Parathyroid adenoma (tissue), 2 donors: ENCODE data around the gene LRRC7.
"Not testable (repeated sequence)": the region's sequence is repeated elsewhere in the genome, so short reads cannot be mapped to it uniquely, and the experiment has no call there.

Source experiments
- H2AFZ ChIP-seq: fragments of 300-600 bp; sonication (generic); one replicate; pipeline ENCODE4 v1.7.0; 2017; ENCODE audit warnings: antibody characterized with exemption, mild to moderate bottlenecking
- H3K27ac ChIP-seq: fragments of 300-600 bp; sonication (generic); one replicate; pipeline ENCODE4 v1.7.0; 2017
- H3K27me3 ChIP-seq: fragments of 300-600 bp; sonication (generic); one replicate; pipeline ENCODE4 v1.7.0; 2017; ENCODE audit warnings: low read length; ENCODE audit not compliant: control insufficient read depth, insufficient read depth
- H3K36me3 ChIP-seq: fragments of 300-600 bp; sonication (generic); one replicate; pipeline ENCODE4 v1.7.0; 2017; ENCODE audit warnings: low read length; ENCODE audit not compliant: control insufficient read depth, insufficient read depth
- H3K4me1 ChIP-seq: fragments of 300-600 bp; sonication (generic); one replicate; pipeline ENCODE4 v1.7.0; 2017; ENCODE audit warnings: control low read depth
- H3K4me2 ChIP-seq: fragments of 300-600 bp; sonication (generic); one replicate; pipeline ENCODE4 v1.7.0; 2017; ENCODE audit warnings: low read length
- H3K4me3 ChIP-seq: fragments of 300-600 bp; sonication (generic); one replicate; pipeline ENCODE4 v1.7.0; 2017; ENCODE audit warnings: low read depth, low read length
- H3K79me2 ChIP-seq: fragments of 300-600 bp; sonication (generic); one replicate; pipeline ENCODE4 v1.7.0; 2017; ENCODE audit warnings: control low read depth
- H3K9ac ChIP-seq: fragments of 300-600 bp; sonication (generic); one replicate; pipeline ENCODE4 v1.7.0; 2017; ENCODE audit warnings: mild to moderate bottlenecking
- H3K9me3 ChIP-seq: fragments of 300-600 bp; sonication (generic); one replicate; pipeline ENCODE4 v1.7.0; 2017; ENCODE audit warnings: low read length; ENCODE audit not compliant: control insufficient read depth
- CTCF ChIP-seq: fragments of 300-600 bp; sonication (generic); IDR thresholded peaks from one replicate; pipeline ENCODE4 v1.7.0; 2017; ENCODE audit warnings: antibody characterized with exemption, mild to moderate bottlenecking
- donor health status: primary hyperparathyroidism.

LRRC7 gene

DNA sequence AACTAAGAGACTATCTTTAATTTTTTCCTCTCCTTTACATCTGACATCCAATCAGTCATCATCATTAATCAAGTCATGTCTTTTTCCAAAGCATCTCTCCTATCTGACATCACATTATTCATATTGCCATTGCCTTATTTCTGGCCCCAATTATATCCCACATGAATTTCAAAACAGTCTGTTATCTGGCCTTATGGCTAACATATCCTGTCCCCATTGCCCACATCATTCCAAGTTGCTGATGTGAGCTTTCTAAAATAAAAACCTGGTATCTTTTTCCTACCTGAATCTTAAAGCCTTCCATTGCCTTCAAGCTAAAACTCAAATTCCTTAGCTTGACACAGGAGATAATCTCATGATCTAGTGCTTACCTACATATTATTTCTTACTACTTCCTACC lies 353.8 kb downstream of the LRRC7 start:
- Histone ChIP-seq H3K27me3 (no peaks in the 10 kb centered on the region), H3K9ac (no peak overlapping the region), H3K36me3 (no peaks in the 10 kb centered on the region), H3K4me2 (no peak overlapping the region), H2AFZ (no peak overlapping the region), H3K79me2 (no peaks in the 10 kb centered on the region), H3K27ac (no peak overlapping the region), H3K9me3 (no peaks in the 10 kb centered on the region), H3K4me3 (no peak overlapping the region), H3K4me1 (no peaks in the 10 kb centered on the region)
- TF ChIP-seq CTCF: no peak

DNA sequence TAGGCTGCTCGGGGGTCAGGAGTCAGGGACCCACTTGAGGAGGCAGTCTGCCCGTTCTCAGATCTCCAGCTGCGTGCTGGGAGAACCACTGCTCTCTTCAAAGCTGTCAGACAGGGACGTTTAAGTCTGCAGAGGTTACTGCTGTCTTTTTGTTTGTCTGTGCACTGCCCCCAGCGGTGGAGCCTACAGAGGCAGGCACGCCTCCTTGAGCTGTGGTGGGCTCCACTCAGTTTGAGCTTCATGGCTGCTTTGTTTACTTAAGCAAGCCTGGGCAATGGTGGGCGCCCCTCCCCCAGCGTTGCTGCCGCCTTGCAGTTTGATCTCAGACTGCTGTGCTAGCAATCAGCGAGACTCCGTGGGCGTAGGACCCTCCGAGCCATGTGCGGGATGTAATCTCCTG lies 360.5 kb downstream of the LRRC7 start:
- H3K4me3 ChIP-seq: not testable (repeated sequence)

DNA sequence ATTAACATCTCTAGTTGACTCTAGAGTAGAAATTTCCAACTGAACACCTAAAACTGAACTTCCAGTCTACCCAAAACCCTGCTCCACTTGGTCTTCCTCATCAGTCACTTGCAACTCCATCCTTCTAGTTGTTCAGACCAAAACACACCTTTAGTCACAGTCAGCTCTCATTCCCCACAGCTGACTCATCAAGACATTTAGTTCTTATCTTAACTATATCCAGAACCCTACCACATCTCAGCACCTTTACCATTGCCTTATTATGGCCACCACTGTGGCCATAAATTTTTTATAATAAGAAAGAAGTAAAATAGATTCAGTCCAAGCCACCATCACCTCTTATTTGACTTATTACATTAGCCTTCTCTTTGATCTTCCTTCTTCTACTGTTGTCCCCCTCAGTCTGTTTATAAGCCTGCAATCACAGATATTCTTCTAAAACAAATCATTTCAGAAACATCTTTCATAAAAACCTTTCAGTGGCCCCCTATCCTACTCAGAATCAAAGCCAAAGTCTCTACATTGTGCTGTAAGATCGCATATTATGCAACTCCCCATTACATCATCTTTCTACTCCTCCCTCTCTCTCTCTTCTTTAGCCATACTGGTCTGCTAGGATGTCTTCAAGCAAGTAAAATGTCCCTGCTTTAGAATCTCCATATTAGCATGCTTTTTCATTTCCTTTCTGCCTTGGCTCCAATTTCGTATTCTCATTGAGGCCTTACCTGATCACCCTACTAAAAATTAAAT lies 361.8 kb downstream of the LRRC7 start:
- no peaks in the 10 kb centered on the region for H3K9me3 ChIP-seq
- no peak overlapping the region for H3K4me2 ChIP-seq
- no peaks in the 10 kb centered on the region for H3K79me2 ChIP-seq
- no peak overlapping the region for H3K4me3 ChIP-seq
- no peaks in the 10 kb centered on the region for H3K36me3 ChIP-seq
- no peak overlapping the region for H2AFZ ChIP-seq
- TF ChIP-seq CTCF: no peak
- no peaks in the 10 kb centered on the region for H3K4me1 ChIP-seq
- no peak overlapping the region for H3K9ac ChIP-seq
- H3K27me3 ChIP-seq: no peaks in the 10 kb centered on the region
- H3K27ac ChIP-seq: no peak overlapping the region

More for the DNA sequence above, 360.5 kb downstream of the LRRC7 start:
- H3K79me2 ChIP-seq, H3K9me3 ChIP-seq, H3K36me3 ChIP-seq, H3K27ac ChIP-seq, H3K4me1 ChIP-seq, H3K4me2 ChIP-seq, H2AFZ ChIP-seq, H3K27me3 ChIP-seq, H3K9ac ChIP-seq: not testable (repeated sequence)

- no peaks in the 10 kb centered on the region for H3K36me3 ChIP-seq
- TF ChIP-seq CTCF: no peak
- no peaks in the 10 kb centered on the region for H3K79me2 ChIP-seq
- no peaks in the 10 kb centered on the region for H3K4me1 ChIP-seq
- no peak overlapping the region for H3K4me2 ChIP-seq
- H3K27me3 ChIP-seq: no peaks in the 10 kb centered on the region
- H2AFZ ChIP-seq: no peak overlapping the region
- H3K4me3 ChIP-seq: no peak overlapping the region
- no peak overlapping the region for H3K27ac ChIP-seq
- no peaks in the 10 kb centered on the region for H3K9me3 ChIP-seq
- no peak overlapping the region for H3K9ac ChIP-seq
Measured at GRCh38 chr1:69930396-69930795, 362.7 kb downstream of the LRRC7 start.

GRCh38 chr1:69932760-69933159 lies 365.0 kb downstream of the LRRC7 start:
- no peaks in the 10 kb centered on the region for H3K79me2 ChIP-seq
- no peaks in the 10 kb centered on the region for H3K4me1 ChIP-seq
- no peak overlapping the region for H3K9ac ChIP-seq
- no peak overlapping the region for H3K4me3 ChIP-seq
- no peak overlapping the region for H2AFZ ChIP-seq
- no peak overlapping the region for H3K4me2 ChIP-seq
- H3K36me3 ChIP-seq: no peaks in the 10 kb centered on the region
- H3K27ac ChIP-seq: no peak overlapping the region
- H3K9me3 ChIP-seq: no peaks in the 10 kb centered on the region
- no peak for TF ChIP-seq CTCF
- H3K27me3 ChIP-seq: no peaks in the 10 kb centered on the region
